Smooth muscle cell (in vitro differentiated cells): ENCODE measurements around the gene PCGF2. TPM values are rescaled to one million over a fixed set of nuclear protein-coding genes. Genes with fewer than 3 reads are reported as not detected.

Experiments used
- DNase-seq: peaks from one replicate; lab custom pipeline; 2025; ENCODE audit not compliant: unreplicated experiment; lab: John Stamatoyannopoulos, UW
- H2AFZ ChIP-seq: fragments of 200-600 bp; sonication (generic); 2 replicates; pipeline ENCODE4 v1.6.0; 2016; ENCODE audit warnings: antibody characterized with exemption, low read depth, mild to moderate bottlenecking
- H3F3A ChIP-seq: fragments of 200-600 bp; sonication (generic); 2 replicates; pipeline ENCODE4 v1.6.0; 2017; ENCODE audit warnings: antibody characterized with exemption, low read depth
- H3K27ac ChIP-seq: fragments of 200-600 bp; sonication (generic); 2 replicates; pipeline ENCODE4 v1.5.1; 2016; ENCODE audit warnings: low read depth, mild to moderate bottlenecking
- H3K27me3 ChIP-seq: fragments of 200-600 bp; sonication (generic); 2 replicates; pipeline ENCODE4 v1.6.1; 2016; ENCODE audit warnings: low read depth, mild to moderate bottlenecking
- H3K36me3 ChIP-seq: fragments of 200-600 bp; sonication (generic); 2 replicates; pipeline ENCODE4 v1.5.1; 2016; ENCODE audit warnings: low read depth
- H3K4me1 ChIP-seq: fragments of 200-600 bp; sonication (generic); 2 replicates; pipeline ENCODE4 v1.5.1; 2016; ENCODE audit warnings: low read depth
- H3K4me2 ChIP-seq: fragments of 200-600 bp; sonication (generic); 2 replicates; pipeline ENCODE4 v1.6.0; 2016; ENCODE audit warnings: mild to moderate bottlenecking
- H3K4me3 ChIP-seq: fragments of 200-600 bp; sonication (generic); 2 replicates; pipeline ENCODE4 v1.5.1; 2016; ENCODE audit warnings: mild to moderate bottlenecking
- H3K79me2 ChIP-seq: fragments of 200-600 bp; sonication (generic); 2 replicates; pipeline ENCODE4 v1.6.0; 2016; ENCODE audit warnings: low read depth, mild to moderate bottlenecking
- H3K9ac ChIP-seq: fragments of 200-600 bp; sonication (generic); 2 replicates; pipeline ENCODE4 v1.6.0; 2016; ENCODE audit warnings: low read depth
- H3K9me3 ChIP-seq: fragments of 200-600 bp; sonication (generic); replicated peaks from 2 replicates; pipeline ENCODE4 v1.5.1; 2016; ENCODE audit warnings: low read depth
- H4K20me1 ChIP-seq: fragments of 200-600 bp; sonication (generic); 2 replicates; pipeline ENCODE4 v1.6.0; 2016; ENCODE audit warnings: low read depth
- CTCF ChIP-seq: fragments of 200-600 bp; sonication (generic); IDR thresholded peaks from 2 replicates; pipeline ENCODE4 v1.5.1; 2017; ENCODE audit warnings: borderline replicate concordance, mild to moderate bottlenecking, antibody characterized with exemption; ENCODE audit not compliant: insufficient read depth, poor library complexity, severe bottlenecking
- WGBS: methylation state at CpG from one replicate; pipeline ENCODE4 v1.1.7; 2016; ENCODE audit warnings: low lambda C conversion rate; 5-methylcytosine and 5-hydroxymethylcytosine counted together
- polyA plus RNA-seq: library from polyadenylated mRNA; unstranded; fragments of >200 nt; fragmentation: Nextera tagmentation; extraction: Ambion mirVana; gene quantifications from 2 replicates; pipeline ENCODE4 v1.2.1, GENCODE V29; 2016
- total RNA-seq: library from RNA; depleted of rRNA; stranded (reverse); fragments of >200 nt; gene quantifications from 2 replicates; pipeline ENCODE4 v1.2.3, GENCODE V29; 2014

Gene PCGF2
- total and polyA plus RNA-seq, 2 experiments from 2014 or later = 6.1 to 11.6 TPM

- Histone ChIP-seq H4K20me1 (no peaks in the 10 kb centered on the region), H3K4me1 (no peaks in the 10 kb centered on the region), H3K27me3 (no peaks in the 10 kb centered on the region), H3K79me2 (no peaks in the 10 kb centered on the region), H3K9ac (no peak overlapping the region), H3F3A (peaks cover 6% of the 10 kb centered on the region), H3K27ac (no peak overlapping the region), H2AFZ (no peak overlapping the region), H3K4me3 (no peak overlapping the region), H3K4me2 (no peak overlapping the region), H3K9me3 (no peaks in the 10 kb centered on the region), H3K36me3 (no peaks in the 10 kb centered on the region)
- DNase-seq = no peak
- WGBS = 83% methylated on average over 4 of the region's 4 CpGs
- no peak for TF ChIP-seq CTCF
Measured at GRCh38 chr17:38697061-38697820, 50.9 kb downstream of the PCGF2 start.

- Histone ChIP-seq H4K20me1 (no peaks in the 10 kb centered on the region), H3F3A (no peaks in the 10 kb centered on the region), H3K9ac (no peak overlapping the region), H3K4me1 (no peaks in the 10 kb centered on the region), H3K4me2 (no peak overlapping the region), H3K27me3 (no peaks in the 10 kb centered on the region), H3K4me3 (no peak overlapping the region), H3K79me2 (no peaks in the 10 kb centered on the region), H2AFZ (no peak overlapping the region), H3K9me3 (no peaks in the 10 kb centered on the region), H3K36me3 (no peaks in the 10 kb centered on the region), H3K27ac (no peak overlapping the region)
- TF ChIP-seq CTCF = no peak
- DNase-seq = no peak
- 89% methylated on average over 12 of the region's 12 CpGs for WGBS
Measured at GRCh38 chr17:38693700-38694329, 54.3 kb downstream of the PCGF2 start.

GRCh38 chr17:38691154-38691553 is 57.0 kb downstream of the PCGF2 start:
- Histone ChIP-seq H3K27ac (no peak overlapping the region), H3K9me3 (no peaks in the 10 kb centered on the region), H3K4me3 (no peak overlapping the region), H4K20me1 (no peaks in the 10 kb centered on the region), H3K9ac (no peak overlapping the region), H3F3A (no peaks in the 10 kb centered on the region), H3K4me1 (no peaks in the 10 kb centered on the region), H3K27me3 (no peaks in the 10 kb centered on the region), H2AFZ (no peak overlapping the region), H3K36me3 (no peaks in the 10 kb centered on the region), H3K4me2 (no peak overlapping the region), H3K79me2 (no peaks in the 10 kb centered on the region)
- 84% methylated on average over 4 of the region's 4 CpGs for WGBS
- no peak for DNase-seq
- no peak for TF ChIP-seq CTCF
